HCT116 (cell line): ENCODE data around the gene NLRP5. TPM values are rescaled to one million over a fixed set of nuclear protein-coding genes. Genes with fewer than 3 reads are reported as not detected.

ENCODE experiments used
- ATAC-seq: fragments of 200-7000 bp; cut with Tn5 transposase; 2 replicates; pipeline ENCODE4 v1.9.1; 2020; ENCODE audit warnings: mild to moderate bottlenecking, moderate library complexity
- BruUV-seq: library from RNA; stranded (reverse); fragments of 400-500 nt; replicated peaks from 2 replicates; lab custom pipeline; 2021; lab: Mats Ljungman, UMichigan
- CTCF ChIA-PET: fragments of 300-600 bp; sonication (Branson Sonifier 250); formaldehyde crosslinking; loops from one replicate; lab custom pipeline; 2021; ENCODE audit warnings: antibody characterized with exemption; lab: Charles Lee
- POLR2A ChIA-PET: fragments of 300-600, 350-600 bp; sonication (Branson Sonifier 250); formaldehyde crosslinking; loops from one replicate; lab custom pipeline; 2021; ENCODE audit warnings: antibody characterized with exemption; lab: Charles Lee
- RAD21 ChIA-PET, 2 experiments: fragments of 300-600 bp; sonication (Branson Sonifier 250); formaldehyde crosslinking; loops; one replicate each; lab custom pipeline; 2023; ENCODE audit warnings: low total read pairs in 2 of 2; ENCODE audit not compliant: uncharacterized antibody in 2 of 2, unreplicated experiment in 2 of 2, low non-redundant PET in 1 of 2; lab: Charles Lee
- DNase-seq: peaks from one replicate; pipeline ENCODE4 v3.0.0-alpha.2; 2010; ENCODE audit warnings: low read depth, low spot score
- H2AFZ ChIP-seq: fragments of 200-600 bp; shearing (Covaris generic), sonication (generic); 2 replicates; pipeline ENCODE4 v1.6.1; 2017; ENCODE audit warnings: low read depth, mixed run types, mixed read lengths, antibody characterized with exemption, low read length; ENCODE audit not compliant: poor library complexity, severe bottlenecking
- H3K27ac ChIP-seq: 2 replicates; pipeline ENCODE4 v1.5.1; 2012; ENCODE audit warnings: low read depth, low read length
- H3K27me3 ChIP-seq: fragments of 200-600 bp; sonication (generic); 2 replicates; pipeline ENCODE4 v1.6.1; 2016; ENCODE audit warnings: mixed run types, low read length, mixed read lengths; ENCODE audit not compliant: insufficient read depth
- H3K36me3 ChIP-seq, 2 experiments: fragments of 200-500 bp in 1 of 2; fragments of 200-600 bp in 1 of 2; sonication (Bioruptor generic) in 1 of 2; sonication (generic) in 1 of 2; 2 replicates each; pipeline versions ENCODE4 v1.5.1 to v1.6.1; 2014 to 2016; ENCODE audit warnings: low read length in 2 of 2, inconsistent platforms in 1 of 2, mixed read lengths in 1 of 2, mixed run types in 1 of 2; ENCODE audit not compliant: insufficient read depth in 2 of 2, control insufficient read depth in 1 of 2
- H3K4me1 ChIP-seq, 2 experiments: fragments of 200-600 bp in 1 of 2; sonication (generic) in 1 of 2; 2 replicates each; pipeline versions ENCODE4 v1.5.1 to v1.6.1; 2012 to 2017; ENCODE audit warnings: low read length in 2 of 2, inconsistent platforms in 1 of 2, mild to moderate bottlenecking in 1 of 2, mixed read lengths in 1 of 2, mixed run types in 1 of 2, moderate library complexity in 1 of 2; ENCODE audit not compliant: insufficient read depth in 2 of 2, control insufficient read depth in 1 of 2
- H3K4me2 ChIP-seq: fragments of 200-600 bp; sonication (generic); 2 replicates; pipeline ENCODE4 v1.6.1; 2017; ENCODE audit warnings: mixed run types, low read length, mixed read lengths
- H3K4me3 ChIP-seq, 2 experiments: fragments of 200-600 bp in 1 of 2; sonication (generic) in 1 of 2; replicated peaks in 1 of 2; 2 replicates each; pipeline ENCODE4 v1.5.1; 2011 to 2016; ENCODE audit warnings: low read length in 2 of 2, control low read depth in 1 of 2, low read depth in 1 of 2, mild to moderate bottlenecking in 1 of 2, mixed read lengths in 1 of 2, mixed run types in 1 of 2
- H3K79me2 ChIP-seq: fragments of 200-600 bp; sonication (generic); 2 replicates; pipeline ENCODE4 v1.6.1; 2017; ENCODE audit warnings: mild to moderate bottlenecking, mixed run types, low read length, moderate library complexity, mixed read lengths; ENCODE audit not compliant: insufficient read depth
- H3K9ac ChIP-seq: fragments of 200-600 bp; sonication (generic); 2 replicates; pipeline ENCODE4 v1.6.1; 2016; ENCODE audit warnings: low read length, mixed read lengths
- H3K9me2 ChIP-seq: fragments of 200-600 bp; sonication (generic), shearing (Covaris generic); 2 replicates; pipeline ENCODE4 v1.6.1; 2017; ENCODE audit warnings: mixed run types, mild to moderate bottlenecking, moderate library complexity; ENCODE audit not compliant: insufficient read depth
- H3K9me3 ChIP-seq, 2 experiments: fragments of 200-500 bp in 1 of 2; fragments of 200-600 bp in 1 of 2; sonication (Bioruptor generic) in 1 of 2; sonication (generic) in 1 of 2; 2 replicates each; pipeline ENCODE4 v1.6.1; 2014 to 2017; ENCODE audit warnings: low read length in 2 of 2, mixed read lengths in 2 of 2, inconsistent platforms in 1 of 2, low read depth in 1 of 2, mild to moderate bottlenecking in 1 of 2, mixed run types in 1 of 2, moderate library complexity in 1 of 2; ENCODE audit not compliant: control insufficient read depth in 1 of 2, insufficient read depth in 1 of 2
- H4K20me1 ChIP-seq: fragments of 200-600 bp; sonication (generic), shearing (Covaris generic); 2 replicates; pipeline ENCODE4 v1.6.1; 2017; ENCODE audit warnings: mixed run types, mild to moderate bottlenecking, moderate library complexity; ENCODE audit not compliant: insufficient read depth
- ATF3 ChIP-seq: IDR thresholded peaks from 2 replicates; pipeline ENCODE4 v1.6.1; 2012
- CBX3 ChIP-seq: IDR thresholded peaks from 2 replicates; pipeline ENCODE4 v1.6.1; 2012; ENCODE audit warnings: low read depth
- CEBPB ChIP-seq: IDR thresholded peaks from 2 replicates; pipeline ENCODE4 v1.6.1; 2012; ENCODE audit warnings: low read depth
- EGR1 ChIP-seq: IDR thresholded peaks from 2 replicates; pipeline ENCODE4 v1.6.1; 2012; ENCODE audit warnings: low read depth
- ELF1 ChIP-seq: IDR thresholded peaks from 2 replicates; pipeline ENCODE4 v1.6.1; 2012; ENCODE audit warnings: low read depth, borderline replicate concordance
- FOSL1 ChIP-seq: IDR thresholded peaks from 2 replicates; pipeline ENCODE4 v1.6.1; 2012; ENCODE audit warnings: low read depth
- JUND ChIP-seq: IDR thresholded peaks from 2 replicates; pipeline ENCODE4 v1.6.1; 2012
- MAX ChIP-seq: IDR thresholded peaks from 2 replicates; pipeline ENCODE4 v1.6.1; 2012
- POLR2A ChIP-seq: IDR thresholded peaks from 2 replicates; pipeline ENCODE4 v1.7.0; 2011; ENCODE audit warnings: borderline replicate concordance; ENCODE audit not compliant: insufficient read depth, insufficient read length; ENCODE audit errors: extremely low read depth
- RAD21 ChIP-seq: IDR thresholded peaks from 2 replicates; pipeline ENCODE4 v1.6.1; 2012; ENCODE audit warnings: low read depth, mild to moderate bottlenecking
- REST ChIP-seq: IDR thresholded peaks from 2 replicates; pipeline ENCODE4 v1.6.1; 2012; ENCODE audit warnings: low read depth
- SRF ChIP-seq: IDR thresholded peaks from 2 replicates; pipeline ENCODE4 v1.6.1; 2012; ENCODE audit warnings: low read depth
- TCF7L2 ChIP-seq: IDR thresholded peaks from 2 replicates; pipeline ENCODE4 v1.7.0; 2011; ENCODE audit warnings: borderline replicate concordance, inconsistent platforms; ENCODE audit not compliant: insufficient read depth, insufficient read length; ENCODE audit errors: extremely low read depth
- ZBTB33 ChIP-seq: IDR thresholded peaks from 2 replicates; pipeline ENCODE4 v1.6.1; 2011; ENCODE audit warnings: mild to moderate bottlenecking, low read length, moderate library complexity; ENCODE audit not compliant: insufficient replicate concordance; ENCODE audit errors: extremely low read depth
- ZNF274 ChIP-seq: fragments of 200-500 bp; sonication (Bioruptor generic); IDR thresholded peaks from 2 replicates; pipeline ENCODE4 v1.6.1; 2014; ENCODE audit warnings: mild to moderate bottlenecking, low read depth, low read length, inconsistent platforms
- intact Hi-C: fragments of 100-400 bp; cut with micrococcal nuclease; formaldehyde crosslinking; loops from 2 replicates; pipeline ENCODE4 v1.10.0; 2022
- total RNA-seq: library from RNA; stranded (reverse); gene quantifications from one replicate; pipeline ENCODE4 v1.2.1, GENCODE V29; 2021; ENCODE audit not compliant: unreplicated experiment

NLRP5 gene
- total RNA-seq, 1 experiment from 2014 or later, result 0.30 TPM

GRCh38 chr19:56079609-56080008, 93.0 kb downstream of the NLRP5 start:
- no peak overlapping the region for H3K9ac ChIP-seq
- no peak for TF ChIP-seq ZBTB33
- TF ChIP-seq SRF, result no peak
- no peak for TF ChIP-seq REST
- no peak for TF ChIP-seq FOSL1
- TF ChIP-seq EGR1, result no peak
- TF ChIP-seq ELF1, result no peak
- TF ChIP-seq JUND, result no peak
- TF ChIP-seq POLR2A, result no peak
- TF ChIP-seq TCF7L2, result no peak
- TF ChIP-seq CBX3, result no peak
- no peak for TF ChIP-seq RAD21
- TF ChIP-seq MAX, result no peak
- TF ChIP-seq ATF3, result no peak
- TF ChIP-seq ZNF274, result no peak
- no peak for TF ChIP-seq CEBPB
- H3K4me2 ChIP-seq, result no peak overlapping the region
- DNase-seq, result no peak
- no peak overlapping the region for H2AFZ ChIP-seq
- no peak overlapping the region for H3K27ac ChIP-seq
- H4K20me1 ChIP-seq, result no peaks in the 10 kb centered on the region
- ChIA-PET CTCF (interaction anchor here (1.1 to 1.4 kb wide), 4 partner anchors 13 to 270 kb away, joined by 3 to 11 read pairs (median 4); no protein-coding TSS in a partner anchor), RAD21 (interaction anchor here in 1 of 2 experiments (0.7 kb wide), 1 partner anchor 254 kb away, joined by 3 read pairs; no protein-coding TSS in a partner anchor), POLR2A (no interaction called here)
- no peaks in the 10 kb centered on the region for H3K79me2 ChIP-seq
- ATAC-seq, result no peak
- BruUV-seq, result no TSS peak
- no peaks in the 10 kb centered on the region for H3K9me2 ChIP-seq
- no peaks in the 10 kb centered on the region for H3K27me3 ChIP-seq
- peaks cover 6 to 7% of the 10 kb centered on the region in 2 experiments; a peak in 3 of 4 replicates for H3K4me1 ChIP-seq
- no peaks in the 10 kb centered on the region for H3K36me3 ChIP-seq
- no peak overlapping the region for H3K4me3 ChIP-seq
- intact Hi-C loops, result no loop called here
- H3K9me3 ChIP-seq, result peaks cover 0 to 8% of the 10 kb centered on the region in 2 experiments; a peak in 1 of 4 replicates
